ENCODE measurements around the gene SEMA5A.

Gene SEMA5A

DNA sequence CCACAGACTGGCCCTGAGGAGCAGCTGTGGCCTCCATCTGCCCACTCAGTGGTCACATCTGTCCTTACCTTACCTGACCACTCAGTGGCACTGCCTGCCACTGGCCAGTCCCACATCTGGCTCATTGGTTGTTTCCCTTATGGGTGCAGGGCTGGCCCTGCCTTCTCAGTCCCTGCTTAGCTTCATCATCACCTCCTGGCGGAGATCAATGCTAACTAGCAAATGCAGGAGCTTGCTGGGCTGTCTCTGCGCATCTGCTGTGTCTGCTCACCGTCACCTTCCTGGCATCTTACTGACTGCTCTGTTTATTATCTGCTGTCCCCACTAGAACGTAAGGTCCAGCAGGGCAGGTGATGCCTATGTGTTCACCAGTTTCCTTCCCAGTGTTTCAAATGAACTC lies 356.9 kb downstream of the SEMA5A start:
- H3K4me3 ChIP-seq (ENCODE audit: control insufficient read depth, low read depth, low read length) = no peak overlapping the region
- TF ChIP-seq, protein P1, sequence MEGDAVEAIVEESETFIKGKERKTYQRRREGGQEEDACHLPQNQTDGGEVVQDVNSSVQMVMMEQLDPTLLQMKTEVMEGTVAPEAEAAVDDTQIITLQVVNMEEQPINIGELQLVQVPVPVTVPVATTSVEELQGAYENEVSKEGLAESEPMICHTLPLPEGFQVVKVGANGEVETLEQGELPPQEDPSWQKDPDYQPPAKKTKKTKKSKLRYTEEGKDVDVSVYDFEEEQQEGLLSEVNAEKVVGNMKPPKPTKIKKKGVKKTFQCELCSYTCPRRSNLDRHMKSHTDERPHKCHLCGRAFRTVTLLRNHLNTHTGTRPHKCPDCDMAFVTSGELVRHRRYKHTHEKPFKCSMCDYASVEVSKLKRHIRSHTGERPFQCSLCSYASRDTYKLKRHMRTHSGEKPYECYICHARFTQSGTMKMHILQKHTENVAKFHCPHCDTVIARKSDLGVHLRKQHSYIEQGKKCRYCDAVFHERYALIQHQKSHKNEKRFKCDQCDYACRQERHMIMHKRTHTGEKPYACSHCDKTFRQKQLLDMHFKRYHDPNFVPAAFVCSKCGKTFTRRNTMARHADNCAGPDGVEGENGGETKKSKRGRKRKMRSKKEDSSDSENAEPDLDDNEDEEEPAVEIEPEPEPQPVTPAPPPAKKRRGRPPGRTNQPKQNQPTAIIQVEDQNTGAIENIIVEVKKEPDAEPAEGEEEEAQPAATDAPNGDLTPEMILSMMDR (conservative IDR thresholded peaks at IDR 0.05; ENCODE audit: control insufficient read depth, insufficient read depth, low read depth, low read length) = no peak
- DNase-seq (ENCODE audit: low read depth) = no peak

DNA sequence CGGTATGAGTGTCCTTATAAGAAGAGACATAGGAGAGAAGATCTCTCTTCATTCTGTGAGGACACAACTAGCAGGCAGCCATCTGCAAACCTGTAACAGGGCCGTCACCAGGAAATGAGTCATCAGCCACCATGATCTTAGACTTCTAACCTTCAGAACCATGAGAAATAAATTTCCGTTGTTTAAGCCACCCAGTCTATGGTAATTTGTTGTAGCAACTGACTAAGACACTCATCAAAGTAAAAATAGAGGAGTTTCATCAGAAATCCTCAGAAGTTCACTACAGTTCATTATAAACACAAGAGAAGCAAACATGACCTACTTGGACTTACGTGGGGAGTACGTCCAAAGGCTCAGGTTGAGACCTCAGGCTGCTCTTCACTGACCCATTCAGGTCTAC lies 357.7 kb downstream of the SEMA5A start:
- peak; percentile 91 for DNase-seq (ENCODE audit: low read depth)
- no peak overlapping the region for H3K4me3 ChIP-seq (ENCODE audit: control insufficient read depth, low read depth, low read length)
- TF ChIP-seq, protein P1 (conservative IDR thresholded peaks at IDR 0.05; ENCODE audit: control insufficient read depth, insufficient read depth, low read depth, low read length) = no peak

DNA sequence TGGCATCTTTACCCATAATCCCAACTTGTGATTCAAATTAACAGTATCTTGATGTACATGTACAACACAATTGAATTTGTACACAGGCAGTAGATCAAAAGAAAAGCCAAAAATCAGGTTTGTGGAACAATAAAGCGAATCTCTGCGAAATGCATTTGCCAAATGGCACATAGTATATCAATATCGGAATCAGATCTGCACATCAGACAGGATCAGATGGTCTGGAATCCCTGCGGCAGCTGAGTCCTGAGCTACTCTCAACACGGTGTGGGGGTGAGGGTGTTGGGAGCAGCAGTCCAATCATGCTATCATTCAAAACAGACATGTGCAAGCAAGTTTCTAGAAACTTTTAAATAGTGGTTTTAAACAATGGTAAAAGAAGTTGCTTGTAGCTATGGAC lies 358.3 kb downstream of the SEMA5A start:
- H3K4me3 ChIP-seq (ENCODE audit: control insufficient read depth, low read depth, low read length) = no peak overlapping the region
- TF ChIP-seq, protein P1 (conservative IDR thresholded peaks at IDR 0.05; ENCODE audit: control insufficient read depth, insufficient read depth, low read depth, low read length) = no peak

DNA sequence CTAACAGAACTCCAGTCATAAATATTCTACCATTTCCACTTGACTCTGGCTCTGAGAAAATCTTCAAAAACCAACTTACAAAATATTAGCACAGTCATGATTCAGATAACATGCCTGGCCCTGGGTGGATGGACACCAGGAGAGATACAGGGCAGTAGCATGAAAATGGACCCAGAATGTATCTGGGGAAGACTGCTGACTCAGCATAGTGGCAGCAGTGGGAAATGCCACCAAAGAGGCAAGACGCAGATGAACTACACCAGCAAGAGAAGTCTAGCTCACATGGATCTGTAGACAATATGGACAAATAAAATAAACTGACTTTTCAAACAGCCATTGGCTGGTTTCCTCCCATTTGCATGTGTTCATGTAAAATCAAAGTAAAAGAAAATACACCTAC lies 359.8 kb downstream of the SEMA5A start:
- no peak for DNase-seq (ENCODE audit: low read depth)
- H3K4me3 ChIP-seq (ENCODE audit: control insufficient read depth, low read depth, low read length) = no peak overlapping the region
- TF ChIP-seq, protein P1 (conservative IDR thresholded peaks at IDR 0.05; ENCODE audit: control insufficient read depth, insufficient read depth, low read depth, low read length) = no peak

More for the DNA sequence above, 358.3 kb downstream of the SEMA5A start:
- DNase-seq (ENCODE audit: low read depth) = no peak

DNA sequence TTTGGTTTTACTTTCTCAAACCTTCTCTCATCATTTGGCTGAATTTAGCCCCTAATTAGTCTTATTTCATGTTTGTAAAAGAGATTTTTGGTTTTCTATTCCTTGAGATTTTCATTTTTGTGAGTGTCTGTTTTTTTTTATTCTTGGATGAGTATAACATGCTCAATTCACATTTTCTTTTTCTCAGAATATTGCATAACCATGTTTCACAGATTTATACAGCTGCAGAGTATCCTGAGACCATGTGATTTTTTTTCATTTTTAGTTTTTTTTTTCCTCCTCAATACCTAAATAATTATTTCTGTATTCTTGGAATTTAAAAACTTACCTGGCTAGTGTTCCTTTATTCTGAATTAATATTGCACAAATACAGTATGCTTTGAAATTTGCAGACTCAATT lies 361.9 kb downstream of the SEMA5A start:
- TF ChIP-seq, protein P1 (conservative IDR thresholded peaks at IDR 0.05; ENCODE audit: control insufficient read depth, insufficient read depth, low read depth, low read length) = no peak
- H3K4me3 ChIP-seq (ENCODE audit: control insufficient read depth, low read depth, low read length) = no peak overlapping the region
- no peak for DNase-seq (ENCODE audit: low read depth)

DNA sequence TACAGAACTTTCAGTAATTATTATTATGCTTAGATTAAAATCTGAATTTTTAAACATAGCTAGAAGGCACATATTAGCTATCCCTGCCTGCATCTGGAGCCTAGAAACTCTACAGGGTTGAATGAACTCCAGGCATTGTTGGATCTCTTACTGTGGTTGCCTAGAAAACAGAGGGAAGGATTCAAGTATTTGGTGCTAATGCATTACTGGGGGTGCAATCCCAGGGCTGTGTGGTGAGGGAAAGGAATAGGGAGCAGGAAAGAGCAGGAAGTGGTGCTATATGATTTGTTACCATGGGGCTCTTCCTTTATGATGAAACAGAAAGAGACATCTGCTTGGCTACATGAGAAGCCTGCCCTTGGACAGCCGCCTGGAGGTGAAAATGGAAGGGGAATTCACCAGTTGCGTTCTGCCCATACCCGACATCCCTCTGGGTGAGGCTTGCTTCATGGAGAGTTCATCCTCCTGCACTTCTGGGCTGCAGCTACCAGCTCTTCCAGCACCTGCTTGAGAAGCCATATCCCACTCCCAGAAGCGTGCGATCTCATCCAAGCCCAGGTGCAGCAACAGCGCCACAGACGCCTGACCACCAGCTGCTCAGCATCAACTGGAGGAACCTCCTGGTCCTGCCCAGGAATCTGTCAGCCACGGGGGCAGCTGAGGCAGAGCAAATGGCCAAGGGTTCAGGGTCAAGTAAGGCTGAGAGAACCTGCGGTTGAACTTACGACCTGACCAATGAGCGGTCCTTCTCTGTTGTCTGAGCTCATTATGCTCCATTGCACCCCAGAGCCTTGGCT lies 362.8 kb downstream of the SEMA5A start:
- TF ChIP-seq, protein P1 (conservative IDR thresholded peaks at IDR 0.05; ENCODE audit: control insufficient read depth, insufficient read depth, low read depth, low read length) = no peak
- no peak overlapping the region for H3K4me3 ChIP-seq (ENCODE audit: control insufficient read depth, low read depth, low read length)
- DNase-seq (ENCODE audit: low read depth) = no peak

Data from fibroblast of mammary gland (primary cell).